ENCODE results near the gene ZWILCH.
"Not testable (repeated sequence)": the region's sequence is repeated elsewhere in the genome, so short reads cannot be mapped to it uniquely, and the experiment has no call there.

ZWILCH gene

DNA sequence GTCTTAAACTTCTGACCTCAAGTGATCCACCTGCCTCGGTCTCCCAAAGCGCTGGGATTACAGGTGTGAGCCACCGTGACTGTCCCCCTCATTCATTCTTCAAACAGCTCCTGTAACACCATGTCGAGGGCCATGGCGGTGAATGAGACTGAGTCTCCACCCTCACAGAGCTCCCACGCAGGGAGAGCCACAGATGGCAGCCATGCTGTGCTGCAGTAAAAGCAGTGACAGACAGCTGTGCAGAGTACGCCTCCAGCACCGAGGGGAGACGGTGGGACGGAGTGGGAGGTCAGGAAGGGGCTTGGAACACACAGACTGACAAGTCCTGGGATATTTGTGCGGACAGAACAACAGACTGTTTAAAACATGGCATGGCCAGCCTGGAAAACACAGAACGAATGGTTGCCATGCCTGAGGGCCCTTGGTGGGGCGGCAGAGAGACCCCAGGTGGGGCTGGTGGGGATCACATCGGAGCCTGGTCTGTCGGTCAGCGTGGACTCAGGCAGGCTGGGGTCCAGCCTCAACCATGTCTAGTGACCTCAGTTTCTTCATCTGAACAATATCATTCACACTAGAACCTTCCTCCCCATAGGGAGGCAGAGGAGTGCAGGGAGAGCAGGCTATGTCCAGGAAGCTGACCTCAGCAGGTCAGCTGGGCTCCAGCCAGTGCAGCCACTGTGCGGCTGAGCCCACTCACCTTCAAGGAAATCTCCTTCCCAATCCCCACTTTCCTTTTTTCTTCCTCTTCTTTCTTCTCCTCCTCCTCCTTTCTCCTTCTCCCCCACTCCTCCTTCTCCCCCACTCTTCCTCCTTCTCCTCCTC, 81.2 kb downstream of the ZWILCH start:
- no peak for DNase-seq

- no peak for DNase-seq
Observed at GRCh38 chr15:66587020-66587419, 81.9 kb downstream of the ZWILCH start.

GRCh38 chr15:66587749-66588148, 82.6 kb downstream of the ZWILCH start:
- no peak for DNase-seq

GRCh38 chr15:66588537-66588936, 83.4 kb downstream of the ZWILCH start:
- DNase-seq: no peak

DNA sequence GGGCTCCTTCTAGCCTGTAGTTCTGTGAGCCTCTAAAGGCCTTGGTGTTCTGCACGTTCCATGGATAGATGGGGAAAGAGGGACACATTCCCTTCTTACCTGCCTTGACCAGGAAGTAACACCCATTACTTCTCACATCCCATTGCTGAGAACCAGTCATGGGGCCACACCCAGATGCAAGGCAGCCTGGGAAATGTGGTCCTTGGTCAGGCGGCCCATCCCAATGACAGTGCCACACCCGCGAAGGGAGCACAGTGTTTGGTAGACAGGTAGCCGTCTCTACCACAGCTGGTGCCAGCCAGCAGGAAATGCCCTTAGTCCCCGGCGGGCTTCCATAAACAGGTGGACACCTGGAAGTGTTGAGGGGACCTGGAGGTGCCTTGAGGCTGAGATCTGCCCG, 83.8 kb downstream of the ZWILCH start:
- DNase-seq: no peak

DNA sequence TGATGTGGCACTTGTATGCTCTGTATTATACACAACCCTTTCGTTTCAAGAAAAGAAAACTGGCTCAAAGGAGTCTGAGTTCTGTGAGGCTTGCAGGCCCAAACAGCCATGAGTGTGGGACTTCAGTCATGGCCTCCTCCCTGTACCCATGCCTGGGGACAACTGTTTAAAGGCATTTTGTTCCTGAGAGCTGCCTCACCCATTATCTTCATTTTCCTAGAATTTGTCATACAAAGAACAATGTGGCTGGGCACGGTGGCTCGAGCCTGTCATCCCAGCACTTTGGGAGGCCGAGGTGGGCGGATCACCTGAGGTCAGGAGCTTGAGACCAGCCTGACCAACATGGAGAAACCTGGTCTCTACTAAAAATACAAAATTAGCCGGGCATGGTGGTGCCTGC, 84.3 kb downstream of the ZWILCH start:
- DNase-seq: not testable (repeated sequence)

DNA sequence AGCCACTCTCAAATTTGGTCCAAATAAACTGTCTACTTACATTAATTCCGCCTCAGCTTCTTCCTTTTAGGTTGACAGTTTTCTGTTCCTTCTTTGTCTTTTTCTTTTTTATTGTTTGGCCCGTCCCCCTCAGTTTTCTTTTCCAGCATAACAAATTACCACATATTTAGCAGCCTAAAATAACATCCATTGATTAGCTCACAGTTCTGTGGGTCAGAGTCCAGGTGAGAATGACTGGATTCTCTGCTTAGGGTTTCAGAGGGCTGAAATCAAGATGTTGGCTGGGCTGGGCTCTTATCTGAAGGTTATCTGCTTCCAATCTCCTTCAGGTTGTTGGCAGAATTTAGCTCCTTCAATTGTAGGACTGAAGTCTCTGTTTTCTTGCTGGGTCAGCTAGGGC, 85.3 kb downstream of the ZWILCH start:
- DNase-seq: no peak

GRCh38 chr15:66591322-66591862, 86.3 kb downstream of the ZWILCH start:
- no peak for DNase-seq

GRCh38 chr15:66592505-66593218, 87.5 kb downstream of the ZWILCH start:
- no peak for DNase-seq

- no peak for DNase-seq
Observed at GRCh38 chr15:66593219-66593780, 88.2 kb downstream of the ZWILCH start.

GRCh38 chr15:66594344-66594743, 89.2 kb downstream of the ZWILCH start:
- DNase-seq: no peak

DNA sequence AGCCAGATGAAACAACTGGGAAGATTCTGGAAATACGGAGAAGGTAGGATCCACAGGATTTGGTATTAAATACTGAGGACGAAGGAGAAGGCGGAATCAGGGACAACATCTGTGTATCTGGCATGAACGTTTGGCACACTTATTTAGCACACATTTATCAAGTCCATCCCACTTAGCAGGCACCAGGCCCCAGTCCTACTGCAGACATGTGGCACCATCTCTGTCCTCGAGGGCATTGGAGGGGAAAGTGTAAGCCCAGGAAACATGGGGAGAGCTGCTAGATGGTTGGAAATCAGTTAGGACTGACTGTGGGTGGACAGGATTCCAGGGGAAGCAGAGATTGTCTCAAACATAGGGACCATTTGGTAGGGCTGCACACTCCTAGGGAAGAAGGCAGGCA, 89.7 kb downstream of the ZWILCH start:
- DNase-seq: no peak

DNA sequence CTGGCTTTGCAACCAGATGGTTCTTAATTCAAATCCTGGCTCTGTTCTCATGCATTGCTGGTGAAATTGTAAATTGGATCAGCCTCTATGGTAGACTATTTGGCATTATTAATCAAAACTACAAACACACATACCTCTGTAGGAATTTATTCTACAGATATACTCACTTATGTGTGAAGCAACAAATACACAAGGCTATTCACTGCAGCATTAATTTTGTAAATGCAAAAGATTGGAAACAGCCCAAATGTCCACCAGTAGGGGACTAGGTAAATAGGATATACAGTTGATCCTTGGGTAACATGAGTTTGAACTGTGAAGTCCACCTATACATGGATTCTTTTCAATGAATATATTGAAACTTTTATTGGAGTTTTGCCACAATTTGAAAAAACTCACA, 90.2 kb downstream of the ZWILCH start:
- DNase-seq: no peak

DNA sequence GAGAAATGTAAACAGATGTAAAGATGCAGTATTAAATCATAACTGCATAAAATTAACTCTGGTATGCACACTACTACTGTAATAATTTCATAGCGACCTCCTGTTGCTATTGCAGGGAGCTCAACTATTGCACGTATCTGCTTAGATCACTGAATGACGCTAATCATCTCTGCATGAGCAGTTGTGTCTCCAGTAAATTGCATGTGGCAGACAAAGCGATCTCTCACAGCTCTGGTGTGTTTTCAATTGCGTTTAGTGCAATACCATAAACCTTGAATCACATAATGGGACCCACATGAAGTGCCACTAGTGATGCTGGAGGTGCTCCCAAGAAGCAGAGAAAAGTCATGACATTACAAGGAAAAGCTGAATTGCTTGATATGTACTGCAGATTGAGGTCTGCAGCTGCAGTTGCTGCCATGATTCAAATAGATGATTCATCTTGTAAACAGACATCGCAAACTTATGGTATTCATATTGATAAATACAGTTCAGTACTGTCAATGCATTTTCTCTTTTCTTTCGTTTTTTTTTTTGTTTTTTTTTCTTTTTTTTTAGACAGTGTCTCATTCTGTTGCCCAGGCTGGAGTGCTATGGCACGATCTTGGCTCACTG, 90.9 kb downstream of the ZWILCH start:
- DNase-seq: no peak

DNA sequence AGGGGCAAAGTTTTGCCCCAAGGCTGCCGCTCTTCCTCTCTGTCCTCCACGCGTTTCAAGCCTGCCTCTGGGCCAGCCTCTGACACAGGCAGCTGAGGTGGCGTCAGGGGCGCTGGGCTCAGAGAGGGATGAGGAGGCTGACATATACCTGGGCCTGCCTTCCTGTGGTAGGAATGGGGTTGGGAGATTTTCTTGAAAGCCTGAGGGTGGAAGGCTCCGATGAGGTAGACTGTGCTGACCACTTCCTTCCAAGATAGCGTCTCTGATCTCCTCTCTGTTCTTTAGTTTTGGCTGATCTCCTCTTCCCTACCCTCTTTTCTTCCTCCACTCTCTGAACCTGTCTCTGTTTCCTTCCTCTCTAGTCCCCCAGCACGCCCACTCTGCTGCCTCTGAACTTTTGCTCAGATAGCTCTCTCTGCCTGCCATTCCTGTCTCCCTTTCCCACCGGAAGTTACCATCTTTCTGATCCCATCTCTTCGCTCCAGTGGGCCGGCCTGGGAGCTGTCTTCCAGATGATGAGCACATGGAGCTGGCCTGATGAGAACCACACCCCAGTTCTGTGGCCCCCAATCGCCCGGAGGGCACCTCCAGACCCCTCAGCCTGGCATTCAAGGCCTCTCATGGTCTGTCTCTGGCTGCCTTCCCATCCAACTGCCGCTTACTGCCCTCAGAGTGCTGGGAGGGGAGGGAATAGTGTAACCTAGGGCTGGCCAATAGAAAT, 93.1 kb downstream of the ZWILCH start:
- no peak for DNase-seq

Measured in stimulated activated CD4-positive, alpha-beta T cell treated with anti-CD3 and anti-CD28 coated beads, Interleukin-2, amount 100 ng/mL, for 48 hours (primary cell).